Upper lobe of right lung (tissue), 1 donor: Measurements from ENCODE around the gene MTSS2. TPM values are rescaled to one million over a fixed set of nuclear protein-coding genes. Genes with fewer than 3 reads are reported as not detected.
A peak's percentile ranks its signal among the peaks of the same experiment; 100 is the strongest.

Source experiments
- ATAC-seq: fragments of 200-7000 bp; cut with Tn5 transposase; one replicate; pipeline ENCODE4 v1.9.1; 2020; ENCODE audit warnings: mild to moderate bottlenecking, moderate library complexity
- DNase-seq: peaks from one replicate; pipeline ENCODE4 v3.0.0-alpha.2; 2020
- H3K27ac ChIP-seq: fragments of 200-600 bp; one replicate; pipeline ENCODE4 v1.8.0; 2022
- H3K27me3 ChIP-seq: fragments of 200-600 bp; one replicate; pipeline ENCODE4 v1.8.0; 2022; ENCODE audit warnings: mild to moderate bottlenecking
- H3K36me3 ChIP-seq: fragments of 200-600 bp; one replicate; pipeline ENCODE4 v1.8.0; 2022
- H3K4me1 ChIP-seq: fragments of 200-600 bp; one replicate; pipeline ENCODE4 v1.8.0; 2022
- H3K4me3 ChIP-seq: fragments of 200-600 bp; one replicate; pipeline ENCODE4 v1.8.0; 2022; ENCODE audit warnings: mild to moderate bottlenecking
- H3K9me3 ChIP-seq: fragments of 200-600 bp; one replicate; pipeline ENCODE4 v1.8.0; 2022
- intact Hi-C: fragments of 100-400 bp; cut with DNase I; formaldehyde crosslinking; loops from one replicate; pipeline ENCODE4 v1.11.0; 2022
- total RNA-seq: library from RNA; stranded (reverse); fragmentation: NEBNext Ultra II Directional; extraction: Animal tissue kit (Norgen Biotek cat#: 25700); gene quantifications from one replicate; pipeline ENCODE4 v1.2.1, GENCODE V29; 2021
- TF ChIP-seq, protein P1 (sequence below): fragments of 200-600 bp; IDR thresholded peaks from one replicate; pipeline ENCODE4 v1.8.0; 2022; ENCODE audit warnings: antibody characterized with exemption
- donor health status: DM: no; HTN: yes; CAD: no; lungs with severe emphysema.

The MTSS2 gene
- total RNA-seq, 1 donor from 2014 or later = 81.3 TPM

DNA sequence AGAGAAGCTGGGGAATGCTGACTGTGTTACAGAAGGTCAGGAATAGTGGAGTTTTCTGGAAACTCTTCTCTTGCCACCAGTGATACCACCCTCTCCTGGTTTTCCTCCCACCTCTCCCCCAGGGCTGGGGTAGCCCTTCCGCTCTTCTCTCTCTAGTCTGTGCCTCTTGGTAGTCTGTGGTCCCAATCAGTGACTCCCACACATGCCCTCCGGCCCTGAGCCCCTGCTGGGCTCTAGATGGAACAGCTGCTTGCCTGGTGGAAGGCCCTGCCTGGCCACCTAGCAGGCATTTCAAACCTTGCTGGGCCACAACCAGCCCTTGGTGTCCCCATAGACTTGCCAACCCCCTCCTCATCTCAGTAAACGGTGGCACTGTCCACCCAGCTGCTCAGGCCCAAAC is 15.2 kb upstream of the MTSS2 start:
- no peak for DNase-seq
- no peak overlapping the region for H3K4me3 ChIP-seq
- H3K36me3 ChIP-seq = peaks cover 11% of the 10 kb centered on the region
- H3K9me3 ChIP-seq = no peaks in the 10 kb centered on the region
- H3K4me1 ChIP-seq = peaks cover 43% of the 10 kb centered on the region
- intact Hi-C loops = no loop called here
- TF ChIP-seq, protein P1, sequence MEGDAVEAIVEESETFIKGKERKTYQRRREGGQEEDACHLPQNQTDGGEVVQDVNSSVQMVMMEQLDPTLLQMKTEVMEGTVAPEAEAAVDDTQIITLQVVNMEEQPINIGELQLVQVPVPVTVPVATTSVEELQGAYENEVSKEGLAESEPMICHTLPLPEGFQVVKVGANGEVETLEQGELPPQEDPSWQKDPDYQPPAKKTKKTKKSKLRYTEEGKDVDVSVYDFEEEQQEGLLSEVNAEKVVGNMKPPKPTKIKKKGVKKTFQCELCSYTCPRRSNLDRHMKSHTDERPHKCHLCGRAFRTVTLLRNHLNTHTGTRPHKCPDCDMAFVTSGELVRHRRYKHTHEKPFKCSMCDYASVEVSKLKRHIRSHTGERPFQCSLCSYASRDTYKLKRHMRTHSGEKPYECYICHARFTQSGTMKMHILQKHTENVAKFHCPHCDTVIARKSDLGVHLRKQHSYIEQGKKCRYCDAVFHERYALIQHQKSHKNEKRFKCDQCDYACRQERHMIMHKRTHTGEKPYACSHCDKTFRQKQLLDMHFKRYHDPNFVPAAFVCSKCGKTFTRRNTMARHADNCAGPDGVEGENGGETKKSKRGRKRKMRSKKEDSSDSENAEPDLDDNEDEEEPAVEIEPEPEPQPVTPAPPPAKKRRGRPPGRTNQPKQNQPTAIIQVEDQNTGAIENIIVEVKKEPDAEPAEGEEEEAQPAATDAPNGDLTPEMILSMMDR = no peak
- no peak for ATAC-seq
- no peaks in the 10 kb centered on the region for H3K27me3 ChIP-seq
- H3K27ac ChIP-seq = peak overlapping the region; percentile 19

DNA sequence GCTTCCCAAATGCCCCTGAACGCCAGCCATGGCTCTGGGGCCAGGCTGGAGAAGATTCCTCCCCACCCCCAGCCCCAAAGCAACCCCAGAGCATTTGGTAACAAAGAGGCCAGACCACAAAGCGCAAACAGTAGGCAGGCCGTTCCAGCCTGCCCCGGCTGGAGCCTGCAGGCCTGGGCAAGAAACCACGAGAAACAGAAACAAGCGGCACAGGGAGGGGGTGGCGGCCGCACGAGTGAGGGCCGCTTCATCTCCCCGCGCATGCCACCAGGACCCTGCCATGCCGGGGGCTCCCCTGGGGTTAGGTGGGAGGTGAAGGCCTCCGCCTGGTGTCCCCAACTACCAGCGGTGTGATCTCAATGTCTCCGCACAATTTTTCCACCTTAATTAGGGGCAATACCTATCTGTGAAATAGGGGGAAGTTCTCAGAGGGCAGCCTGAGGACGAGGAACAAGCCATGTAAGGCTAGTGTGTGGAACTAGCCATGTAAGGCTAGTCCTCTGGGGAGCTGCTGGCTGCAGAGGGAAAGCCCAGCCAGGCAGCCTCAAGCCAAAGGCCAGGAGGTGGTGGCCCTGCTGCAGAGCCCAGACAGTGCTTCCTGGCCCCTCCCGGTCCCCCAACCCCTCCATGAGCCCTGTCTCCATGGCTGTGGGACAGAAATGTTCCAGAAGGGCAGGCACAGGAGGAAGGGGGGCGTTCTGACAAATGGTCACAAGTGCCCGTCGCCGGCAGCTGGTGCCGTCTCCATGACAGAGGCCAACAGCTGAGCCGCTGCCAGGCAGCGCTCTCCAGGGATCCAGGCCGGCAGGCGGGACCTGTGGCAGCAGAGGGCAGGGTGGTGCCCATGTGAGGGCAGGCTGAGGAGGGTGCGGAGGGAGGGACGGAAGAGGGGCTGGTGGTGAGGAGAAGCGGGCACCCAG is 14.5 kb upstream of the MTSS2 start:
- TF ChIP-seq, protein P1 = no peak
- Histone ChIP-seq H3K36me3 (peaks cover 11% of the 10 kb centered on the region), H3K4me1 (peaks cover 50% of the 10 kb centered on the region), H3K4me3 (no peak overlapping the region), H3K9me3 (no peaks in the 10 kb centered on the region), H3K27me3 (no peaks in the 10 kb centered on the region), H3K27ac (peak overlapping the region; percentile 19)
- DNase-seq = no peak
- intact Hi-C loops = no loop called here
- peak; percentile 3 for ATAC-seq

DNA sequence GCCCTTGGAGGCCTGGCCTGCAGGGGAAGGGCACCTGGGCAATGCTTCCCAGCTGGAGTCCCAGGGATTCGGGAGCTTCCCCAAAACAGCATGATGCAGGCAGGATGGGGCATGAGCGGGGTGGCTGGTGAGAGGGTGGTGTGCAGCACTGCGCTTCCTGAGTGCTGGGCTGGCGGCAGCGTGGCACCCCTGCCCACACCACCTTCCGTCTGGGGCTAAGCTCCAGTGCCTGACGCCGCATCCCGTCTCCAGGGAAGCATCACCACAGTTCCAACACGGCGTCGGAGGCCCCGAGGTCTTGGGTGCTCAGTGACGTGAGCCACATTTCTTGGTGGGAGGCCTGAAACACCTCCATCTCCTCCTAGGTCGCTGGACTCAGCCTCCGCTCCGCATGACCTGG is 13.8 kb upstream of the MTSS2 start:
- intact Hi-C loops = no loop called here
- no peak for DNase-seq
- no peaks in the 10 kb centered on the region for H3K9me3 ChIP-seq
- no peak for ATAC-seq
- TF ChIP-seq, protein P1 = no peak
- H3K4me3 ChIP-seq = no peak overlapping the region
- H3K36me3 ChIP-seq = peaks cover 11% of the 10 kb centered on the region
- no peak overlapping the region for H3K27ac ChIP-seq
- peaks cover 56% of the 10 kb centered on the region for H3K4me1 ChIP-seq
- H3K27me3 ChIP-seq = no peaks in the 10 kb centered on the region

GRCh38 chr16:70698901-70699300 is 13.0 kb upstream of the MTSS2 start:
- Histone ChIP-seq H3K4me3 (no peak overlapping the region), H3K4me1 (peaks cover 64% of the 10 kb centered on the region), H3K27me3 (no peaks in the 10 kb centered on the region), H3K27ac (no peak overlapping the region), H3K9me3 (no peaks in the 10 kb centered on the region), H3K36me3 (peaks cover 11% of the 10 kb centered on the region)
- no peak for ATAC-seq
- intact Hi-C loops = no loop called here
- DNase-seq = no peak
- TF ChIP-seq, protein P1 = no peak

GRCh38 chr16:70697594-70698170 is 11.8 kb upstream of the MTSS2 start:
- TF ChIP-seq, protein P1 = no peak
- no peak for ATAC-seq
- Histone ChIP-seq H3K27me3 (no peaks in the 10 kb centered on the region), H3K4me3 (no peak overlapping the region), H3K36me3 (peaks cover 11% of the 10 kb centered on the region), H3K4me1 (peaks cover 61% of the 10 kb centered on the region), H3K9me3 (no peaks in the 10 kb centered on the region), H3K27ac (peak overlapping the region; percentile 45)
- DNase-seq = no peak
- intact Hi-C loops = no loop called here
